Suprapubic skin (tissue), 4 donors: ENCODE data around the gene OR12D3.

ENCODE experiments used
- POLR2A ChIP-seq, 2 donors: fragments of 450-650 bp; IDR thresholded peaks; one replicate each; pipeline ENCODE4 v1.6.1; 2017; ENCODE audit warnings: antibody characterized with exemption in 2 of 2, mild to moderate bottlenecking in 2 of 2, moderate library complexity in 2 of 2
- POLR2AphosphoS5 ChIP-seq, 3 donors: sonication (generic); formaldehyde crosslinking; IDR thresholded peaks; one replicate each; pipeline ENCODE4 v1.6.1; 2017; ENCODE audit warnings: antibody characterized with exemption in 3 of 3
- TF ChIP-seq, protein P1 (sequence below), 2 donors: fragments of 200-600 bp in 1 of 2; fragments of 450-650 bp in 1 of 2; sonication (generic) in 1 of 2; IDR thresholded peaks; one replicate each; pipeline ENCODE4 v1.5.1; 2016 to 2019; ENCODE audit warnings: antibody characterized with exemption in 2 of 2, mild to moderate bottlenecking in 1 of 2, moderate library complexity in 1 of 2

DNA sequence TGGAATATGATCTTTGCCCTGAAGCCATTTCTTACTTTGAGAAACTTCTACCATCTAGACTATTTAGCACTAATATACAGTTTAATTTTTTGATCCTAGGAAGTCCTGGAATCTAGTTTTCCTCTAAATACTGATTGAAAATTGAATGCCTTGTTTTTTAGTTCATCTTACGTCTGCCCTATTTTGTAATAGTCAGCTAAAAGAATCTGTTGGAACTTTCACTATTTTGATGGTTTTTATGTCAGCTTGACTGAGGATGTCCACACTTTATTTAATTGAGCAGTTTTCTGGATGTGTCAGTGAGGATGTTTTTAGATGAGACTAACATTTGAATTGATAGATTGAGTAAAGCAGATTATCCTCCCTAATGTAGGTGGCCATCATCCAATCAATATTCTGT is 28.7 kb upstream of the OR12D3 start:
- TF ChIP-seq POLR2A (IDR thresholded peaks at IDR 0.05) (no peak), POLR2AphosphoS5 (IDR thresholded peaks at IDR 0.05) (no peak)
- TF ChIP-seq, protein P1, sequence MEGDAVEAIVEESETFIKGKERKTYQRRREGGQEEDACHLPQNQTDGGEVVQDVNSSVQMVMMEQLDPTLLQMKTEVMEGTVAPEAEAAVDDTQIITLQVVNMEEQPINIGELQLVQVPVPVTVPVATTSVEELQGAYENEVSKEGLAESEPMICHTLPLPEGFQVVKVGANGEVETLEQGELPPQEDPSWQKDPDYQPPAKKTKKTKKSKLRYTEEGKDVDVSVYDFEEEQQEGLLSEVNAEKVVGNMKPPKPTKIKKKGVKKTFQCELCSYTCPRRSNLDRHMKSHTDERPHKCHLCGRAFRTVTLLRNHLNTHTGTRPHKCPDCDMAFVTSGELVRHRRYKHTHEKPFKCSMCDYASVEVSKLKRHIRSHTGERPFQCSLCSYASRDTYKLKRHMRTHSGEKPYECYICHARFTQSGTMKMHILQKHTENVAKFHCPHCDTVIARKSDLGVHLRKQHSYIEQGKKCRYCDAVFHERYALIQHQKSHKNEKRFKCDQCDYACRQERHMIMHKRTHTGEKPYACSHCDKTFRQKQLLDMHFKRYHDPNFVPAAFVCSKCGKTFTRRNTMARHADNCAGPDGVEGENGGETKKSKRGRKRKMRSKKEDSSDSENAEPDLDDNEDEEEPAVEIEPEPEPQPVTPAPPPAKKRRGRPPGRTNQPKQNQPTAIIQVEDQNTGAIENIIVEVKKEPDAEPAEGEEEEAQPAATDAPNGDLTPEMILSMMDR (IDR thresholded peaks at IDR 0.05): no peak
